Stimulated activated CD8-positive, alpha-beta memory T cell treated with anti-CD3 and anti-CD28 coated beads, Interleukin-12 subunit alpha, Interleukin-12 subunit beta, amount 100 ng/mL, for 1 hour (primary cell): ENCODE results near the gene CDC42BPA.

Experiments
- DNase-seq: peaks from one replicate; pipeline ENCODE4 v3.0.0-alpha.2; 2020; ENCODE audit warnings: low read depth

CDC42BPA gene

DNA sequence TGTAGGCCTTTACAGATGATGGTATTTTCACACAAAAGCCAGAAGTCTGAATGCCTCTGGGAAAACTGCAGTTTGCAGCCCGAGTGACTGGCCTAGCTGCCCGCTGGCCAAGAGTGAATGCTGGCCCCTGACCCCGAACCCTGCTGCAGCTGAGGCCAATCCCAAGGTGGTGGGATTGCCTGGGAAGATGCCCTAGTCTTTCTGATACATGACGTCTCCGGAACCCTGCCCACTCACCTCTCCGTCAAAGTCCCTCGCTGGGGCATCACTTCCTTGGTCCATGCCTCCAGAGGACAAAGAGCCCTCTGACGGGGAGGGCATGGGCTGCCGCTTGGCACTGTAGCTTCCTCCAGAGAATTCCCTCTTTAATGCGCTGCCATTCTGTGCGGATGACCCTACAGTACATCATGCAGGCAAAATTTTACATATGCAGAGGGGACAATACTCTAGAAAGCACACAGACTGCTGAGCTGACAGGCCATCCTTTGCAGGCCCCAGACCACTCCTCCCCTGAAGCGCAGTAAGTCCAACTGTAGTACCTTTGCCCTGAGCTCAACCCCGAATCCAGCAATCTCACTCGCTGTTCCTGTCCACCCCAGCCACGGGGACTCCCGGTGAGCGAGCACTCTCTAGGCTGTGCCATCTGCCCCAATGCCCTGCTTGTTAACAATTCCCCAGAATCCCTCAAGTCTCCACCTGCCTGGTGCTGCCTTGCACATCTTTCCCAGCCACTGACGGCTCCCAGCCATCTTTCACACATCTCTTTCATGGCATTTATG lies 323.5 kb downstream of the CDC42BPA start:
- DNase-seq = no peak

DNA sequence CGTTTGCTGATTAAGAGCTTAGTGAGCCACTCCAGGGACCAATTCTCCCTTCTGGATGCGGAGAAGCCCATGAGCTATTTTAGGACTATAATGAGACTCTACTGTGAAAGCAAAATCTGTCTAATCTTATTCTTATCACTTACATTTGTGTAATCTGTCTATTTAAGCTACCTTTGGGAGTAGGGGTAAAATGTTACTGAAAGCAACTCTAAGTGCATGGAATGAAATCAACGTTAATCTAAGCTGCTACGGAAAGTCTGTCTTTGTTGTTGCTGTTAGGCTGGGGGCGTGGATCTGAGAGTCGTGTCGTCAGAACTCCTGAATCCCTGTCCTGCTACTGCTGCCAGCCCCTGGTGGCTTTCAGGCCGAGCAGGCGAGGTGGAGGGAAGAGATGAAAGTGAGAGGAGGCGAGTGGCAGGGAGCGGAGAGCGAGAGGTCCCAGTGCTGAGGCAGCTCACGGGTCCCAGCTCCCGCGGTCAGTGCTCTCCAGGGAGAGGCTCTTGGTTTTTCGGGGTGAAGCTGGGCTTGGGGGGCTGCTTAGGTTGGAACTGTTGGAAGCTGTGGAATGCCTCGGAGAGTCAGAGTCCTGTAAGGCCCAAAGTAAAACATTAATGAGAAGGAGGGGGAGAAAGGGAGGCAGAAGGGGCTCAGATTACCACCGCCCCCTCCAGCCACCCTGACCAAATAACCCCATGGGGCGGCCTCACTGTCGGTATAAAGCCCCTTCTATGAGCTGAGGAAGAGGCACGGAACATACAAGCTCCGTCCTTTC lies 324.3 kb downstream of the CDC42BPA start:
- DNase-seq = no peak

DNA sequence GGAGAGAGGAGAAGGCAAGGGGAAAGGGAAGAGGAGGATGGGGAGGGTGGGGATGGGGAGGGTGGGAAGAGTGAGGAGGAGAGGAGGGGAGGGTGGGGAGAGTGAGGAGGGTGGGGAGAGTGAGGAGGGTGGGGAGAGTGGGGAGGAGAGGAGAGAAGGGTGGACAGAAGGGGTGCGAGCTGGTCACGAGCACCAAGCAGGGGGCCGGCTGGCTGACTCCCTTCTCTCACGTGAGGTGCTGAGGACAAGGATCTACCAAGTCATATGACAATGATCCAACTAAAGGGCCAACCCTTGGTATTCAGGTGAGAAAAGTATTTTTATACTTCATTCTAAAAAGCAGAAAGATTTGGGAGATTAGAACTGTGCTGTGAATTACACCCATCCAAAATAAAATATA lies 326.4 kb downstream of the CDC42BPA start:
- no peak for DNase-seq

DNA sequence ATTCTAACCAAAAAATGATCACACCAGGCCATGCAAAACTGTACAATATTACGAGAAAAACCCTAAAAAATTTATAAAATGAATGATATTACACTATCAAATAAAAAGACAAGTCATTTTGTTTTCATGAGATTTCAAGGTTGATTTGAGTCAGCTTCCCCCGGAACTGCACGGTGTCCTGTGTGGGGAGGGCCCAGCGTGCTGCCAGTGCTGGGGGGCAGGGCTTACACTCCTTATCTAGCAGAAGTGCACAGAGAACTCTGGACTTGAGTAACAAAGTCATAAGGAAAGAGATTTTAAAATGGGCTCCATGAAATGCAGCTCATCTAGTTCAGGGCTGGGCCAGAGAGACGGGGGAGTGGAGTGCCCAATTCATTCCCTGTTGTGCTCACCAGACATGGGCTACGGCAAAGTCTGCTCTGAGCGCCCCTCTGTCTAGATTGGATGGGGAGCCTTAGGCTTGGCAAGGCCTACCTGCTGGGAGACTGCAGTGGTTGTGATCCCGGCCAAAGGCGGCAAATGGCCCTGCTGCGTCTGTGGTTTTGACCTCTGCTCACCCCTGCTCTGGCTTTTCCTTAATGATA lies 328.1 kb downstream of the CDC42BPA start:
- DNase-seq = no peak

DNA sequence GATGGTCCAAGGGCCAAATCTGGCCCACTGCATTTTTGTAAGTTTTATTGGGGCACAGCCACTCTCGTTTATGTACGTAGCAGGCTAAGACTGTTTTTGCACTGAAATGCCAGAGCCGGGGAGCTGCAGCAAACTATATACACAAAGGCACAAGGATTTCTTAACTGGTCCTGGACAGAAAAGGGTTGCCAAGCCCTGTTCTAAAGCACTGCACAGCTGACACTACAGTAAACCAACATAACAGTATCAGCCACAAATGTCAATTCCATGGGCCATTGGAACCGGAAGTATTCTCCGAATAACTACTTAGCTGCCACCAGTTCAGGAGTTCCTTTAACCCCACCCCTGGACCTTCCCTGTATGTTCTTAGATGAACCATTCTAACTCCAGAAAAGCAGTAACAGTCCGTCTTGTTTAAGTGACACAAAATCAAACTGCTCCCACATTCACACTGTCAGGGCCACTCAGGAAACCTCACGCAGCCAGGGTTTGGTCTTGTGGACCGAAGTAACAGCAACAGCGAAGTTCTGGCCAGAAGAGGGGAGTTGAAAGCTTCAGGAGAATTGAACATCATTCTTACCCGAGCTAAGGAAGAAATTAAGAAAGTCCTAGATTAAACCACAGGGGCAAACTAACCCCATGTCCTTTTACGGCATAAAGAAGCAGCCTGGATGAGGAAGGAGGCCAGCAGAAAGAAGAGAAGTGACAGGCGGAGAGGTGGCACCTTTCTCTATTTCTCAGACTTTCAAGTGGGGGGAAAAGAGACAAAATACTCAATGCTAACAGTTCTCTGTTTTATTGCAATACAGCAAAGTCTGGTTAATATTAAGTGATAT lies 329.0 kb downstream of the CDC42BPA start:
- DNase-seq = no peak

DNA sequence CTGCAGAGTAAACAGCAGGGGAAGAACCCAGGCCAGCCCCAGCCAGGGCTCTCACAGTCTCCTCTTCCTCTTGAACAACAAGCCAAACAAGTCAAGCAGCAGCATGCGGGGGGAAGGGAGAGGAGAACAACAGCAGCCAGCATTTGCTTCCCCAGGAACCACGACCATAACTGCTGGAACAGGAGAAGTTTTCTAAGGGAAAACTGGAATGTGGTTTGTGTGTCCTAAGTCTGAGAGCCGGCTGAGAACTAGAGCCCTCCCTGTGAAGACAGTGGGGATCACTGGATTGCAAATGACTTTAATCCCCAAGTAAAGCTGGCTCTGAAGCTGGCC lies 330.0 kb downstream of the CDC42BPA start:
- DNase-seq = no peak

DNA sequence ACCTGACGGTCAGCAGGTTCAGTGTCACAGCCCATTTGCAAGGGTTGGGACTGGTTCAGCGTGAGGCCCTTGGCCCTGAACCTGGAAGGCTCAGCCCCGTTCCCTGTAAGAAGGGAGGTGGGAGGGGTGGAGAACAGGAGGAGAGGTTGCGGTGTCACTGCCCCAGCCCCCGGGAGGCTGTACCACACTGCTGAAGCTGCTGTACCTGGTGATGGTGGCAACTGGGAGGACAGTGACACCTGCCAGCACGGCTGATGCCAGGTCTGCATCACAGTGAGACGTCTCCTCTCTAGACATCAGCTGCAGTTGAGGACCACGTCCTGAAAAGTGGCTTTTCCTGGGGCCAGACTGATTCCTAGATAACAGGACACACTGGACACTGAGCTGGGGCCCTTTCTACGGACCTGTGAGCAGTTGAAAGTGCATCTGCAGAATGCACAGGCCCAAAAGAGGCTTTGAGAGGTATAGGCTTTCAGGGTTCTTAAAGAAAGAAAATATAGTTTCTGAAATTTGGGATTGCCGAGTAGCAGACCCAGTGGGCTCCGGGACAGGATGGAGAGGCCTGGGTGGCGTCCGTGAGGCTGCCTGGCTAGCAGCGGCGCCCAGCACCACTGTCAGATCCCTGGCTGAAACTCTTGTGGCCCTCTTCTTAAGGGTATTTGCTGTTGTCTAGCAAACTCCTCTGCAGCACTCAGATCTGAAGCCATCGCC lies 330.5 kb downstream of the CDC42BPA start:
- no peak for DNase-seq

DNA sequence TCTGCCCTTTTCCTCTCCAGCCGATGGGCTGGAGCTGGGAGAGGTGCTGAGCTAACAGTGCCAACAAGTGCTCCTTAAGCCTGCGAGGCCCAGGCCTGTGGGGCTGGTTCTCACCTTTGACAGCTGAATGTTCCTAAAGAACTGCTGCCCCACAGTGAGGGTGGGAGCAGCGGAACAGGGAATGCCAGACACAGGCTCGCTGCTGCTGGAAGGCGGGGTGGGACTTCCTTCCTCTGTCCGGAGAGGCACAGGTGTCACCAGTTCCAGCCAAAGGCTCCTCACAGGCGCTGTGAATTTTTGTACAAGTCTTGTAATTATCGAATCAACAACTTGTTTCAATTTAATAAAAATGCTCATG lies 331.1 kb downstream of the CDC42BPA start:
- DNase-seq = no peak

DNA sequence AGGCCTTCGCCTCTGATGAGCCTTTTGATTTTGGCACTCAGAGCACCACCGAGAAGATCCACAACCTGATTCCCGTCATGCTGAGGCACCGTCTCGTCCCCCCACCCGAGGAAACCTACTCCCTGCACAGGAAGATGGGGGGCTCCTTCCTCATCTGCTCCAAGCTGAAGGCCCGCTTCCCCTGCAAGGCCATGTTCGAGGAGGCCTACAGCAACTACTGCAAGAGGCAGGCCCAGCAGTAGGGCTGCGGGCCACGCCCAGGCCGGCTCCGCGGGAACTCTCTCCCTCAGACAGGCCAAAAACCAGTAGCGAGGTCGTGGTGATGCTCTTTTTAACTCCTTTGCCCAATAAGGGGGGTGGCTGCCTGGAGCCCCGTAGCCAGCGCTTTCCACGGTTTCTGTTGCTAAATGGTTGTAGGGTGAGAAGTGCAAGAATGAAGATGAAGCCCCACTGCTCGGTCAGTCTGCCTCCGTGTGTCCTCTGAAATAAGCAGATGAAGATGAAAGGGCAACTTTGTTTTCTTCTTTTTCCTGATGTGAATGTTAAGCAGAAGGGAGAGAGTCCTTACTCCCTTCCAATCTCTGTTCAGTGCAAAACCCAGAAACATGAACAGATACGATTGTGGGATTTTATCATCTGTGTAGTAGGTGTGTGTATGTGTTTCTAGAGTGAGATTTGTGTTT lies 331.7 kb downstream of the CDC42BPA start:
- no peak for DNase-seq

DNA sequence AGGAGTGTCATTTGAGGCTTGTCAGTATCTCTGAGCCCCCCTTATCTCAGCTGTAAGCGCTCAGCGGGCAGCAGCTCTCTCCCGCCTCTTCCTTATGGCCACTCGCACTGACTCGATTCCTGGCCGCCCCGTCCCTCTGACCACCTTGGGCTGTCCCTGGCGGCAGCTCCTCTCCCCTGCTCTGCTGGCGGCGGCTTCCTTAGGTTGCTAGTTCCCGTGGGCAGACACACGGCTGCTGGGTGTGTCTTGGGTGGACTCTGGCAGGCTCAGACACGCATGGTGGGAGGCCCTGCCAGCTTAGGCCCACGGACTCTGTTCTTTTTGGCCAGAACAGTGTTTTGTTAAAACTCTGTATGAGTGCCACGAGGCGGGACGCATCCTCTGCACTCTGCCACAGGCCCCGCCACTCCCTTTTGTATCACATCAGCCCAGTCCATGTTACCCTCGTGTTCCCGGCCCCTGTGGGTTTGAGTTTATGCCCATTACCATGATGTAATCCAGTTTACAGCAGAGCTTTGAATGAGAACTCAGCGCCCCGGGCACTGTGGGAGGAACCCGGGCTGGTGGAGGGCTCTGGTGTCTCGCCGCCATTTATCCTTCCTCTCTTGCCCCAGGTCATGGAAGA lies 332.3 kb downstream of the CDC42BPA start:
- DNase-seq = no peak

DNA sequence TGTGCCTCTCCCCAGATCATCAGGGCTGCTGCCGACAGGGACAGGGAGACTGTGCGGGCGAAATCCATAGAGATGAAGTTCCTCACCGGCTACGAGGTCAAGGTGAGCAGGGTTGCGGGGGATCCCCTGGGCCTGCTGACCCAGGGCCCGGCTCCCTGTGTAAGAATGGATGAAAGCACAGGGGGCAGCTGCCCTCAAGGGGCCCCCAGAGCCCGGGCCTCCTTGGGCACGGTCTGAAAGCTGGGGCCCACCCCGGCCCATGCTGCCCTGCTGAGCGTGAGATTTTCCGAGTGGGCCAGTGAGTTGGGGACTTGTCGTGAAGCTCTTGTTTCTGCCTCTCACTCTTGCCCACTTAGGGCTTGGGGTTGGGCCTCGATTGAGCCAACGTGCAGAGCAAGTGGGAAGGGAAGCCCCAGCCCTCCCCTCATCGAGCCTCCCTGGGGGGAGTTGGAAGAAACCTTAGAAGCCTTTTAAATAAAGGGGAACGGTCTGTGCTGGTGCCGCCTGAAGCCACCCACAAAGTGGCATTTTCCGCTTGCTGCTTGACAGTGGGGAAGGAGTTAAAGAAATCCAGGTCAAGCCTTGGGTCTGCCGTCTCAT lies 333.0 kb downstream of the CDC42BPA start:
- DNase-seq = no peak

DNA sequence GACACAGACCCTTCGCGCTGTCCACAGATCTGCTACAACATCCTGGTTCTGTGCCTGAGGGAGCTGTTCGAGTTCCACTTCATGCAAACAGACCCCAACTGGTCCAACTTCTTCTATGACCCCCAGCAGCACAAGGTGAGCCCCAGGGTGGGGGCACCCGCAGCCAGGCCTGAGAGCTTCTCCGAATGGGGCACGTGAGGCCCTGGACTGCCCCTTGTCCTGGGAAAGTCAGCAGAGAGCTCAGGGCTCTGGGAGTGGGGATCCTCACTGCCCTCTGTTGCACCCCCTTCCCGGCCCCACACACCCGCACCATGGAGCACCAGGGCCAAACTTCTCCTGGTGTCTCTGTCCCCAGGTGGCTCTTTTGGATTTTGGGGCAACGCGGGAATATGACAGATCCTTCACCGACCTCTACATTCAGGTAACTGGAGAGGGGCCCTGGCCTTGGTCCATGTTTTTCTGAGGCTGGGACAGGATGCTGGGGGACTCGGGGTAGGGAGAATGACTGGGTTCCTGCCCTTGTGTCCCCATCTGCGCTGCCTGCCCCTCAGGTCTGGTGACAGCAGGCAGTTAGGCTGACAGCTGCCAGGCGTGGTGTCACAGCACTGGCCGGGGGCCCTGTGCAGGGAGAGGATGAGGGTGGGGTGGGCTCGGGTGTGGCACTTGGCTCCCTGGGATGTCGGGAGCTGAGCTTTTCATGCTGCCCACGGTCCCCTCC lies 333.6 kb downstream of the CDC42BPA start:
- DNase-seq = no peak

DNA sequence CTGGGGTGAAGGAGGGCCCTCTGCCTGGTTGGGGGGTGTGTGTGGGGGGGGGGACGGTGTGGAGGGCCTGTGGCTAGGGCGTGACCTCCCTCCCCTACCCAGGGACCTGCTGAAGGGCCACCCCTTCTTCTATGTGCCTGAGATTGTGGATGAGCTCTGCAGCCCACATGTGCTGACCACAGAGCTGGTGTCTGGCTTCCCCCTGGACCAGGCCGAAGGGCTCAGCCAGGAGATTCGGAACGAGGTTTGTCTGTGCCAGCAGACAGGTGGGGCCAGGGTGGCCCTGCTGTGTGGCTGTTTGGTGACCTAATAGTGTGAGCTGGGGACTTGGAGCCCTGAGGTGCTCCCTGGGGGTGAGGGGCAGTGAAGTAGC lies 334.3 kb downstream of the CDC42BPA start:
- DNase-seq = no peak

DNA sequence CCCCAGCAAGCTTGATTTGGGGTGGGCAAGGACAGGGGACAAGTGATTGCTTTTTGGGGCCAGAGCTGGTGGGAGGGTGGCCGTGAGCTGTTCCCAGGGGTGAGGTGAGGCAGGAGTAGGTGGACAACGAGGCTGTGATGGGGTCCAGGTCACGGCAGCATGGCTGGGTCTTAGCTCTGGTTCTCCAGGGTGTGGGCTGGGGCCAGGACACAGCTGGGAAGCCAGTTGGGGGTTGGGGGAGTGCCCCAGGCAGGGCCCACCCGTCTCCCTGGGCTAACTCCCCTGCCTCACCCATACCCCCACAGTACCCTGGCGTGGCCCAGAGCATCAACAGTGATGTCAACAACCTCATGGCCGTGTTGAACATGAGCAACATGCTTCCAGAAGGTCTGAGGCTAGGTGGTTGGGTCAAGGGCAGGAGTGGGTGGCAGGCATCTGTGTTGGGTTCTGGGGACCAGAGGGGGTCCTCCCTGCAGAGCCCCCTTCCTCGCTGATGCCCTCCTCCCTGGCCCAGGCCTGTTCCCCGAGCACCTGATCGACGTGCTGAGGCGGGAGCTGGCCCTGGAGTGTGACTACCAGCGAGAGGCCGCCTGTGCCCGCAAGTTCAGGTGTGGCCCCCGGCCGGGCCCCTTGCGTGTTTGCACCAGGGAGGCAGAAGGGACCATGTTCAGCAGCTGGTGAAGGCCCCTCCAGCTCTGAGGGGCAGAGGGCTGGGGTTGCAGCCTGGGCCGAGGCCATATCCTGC lies 334.9 kb downstream of the CDC42BPA start:
- DNase-seq = no peak

DNA sequence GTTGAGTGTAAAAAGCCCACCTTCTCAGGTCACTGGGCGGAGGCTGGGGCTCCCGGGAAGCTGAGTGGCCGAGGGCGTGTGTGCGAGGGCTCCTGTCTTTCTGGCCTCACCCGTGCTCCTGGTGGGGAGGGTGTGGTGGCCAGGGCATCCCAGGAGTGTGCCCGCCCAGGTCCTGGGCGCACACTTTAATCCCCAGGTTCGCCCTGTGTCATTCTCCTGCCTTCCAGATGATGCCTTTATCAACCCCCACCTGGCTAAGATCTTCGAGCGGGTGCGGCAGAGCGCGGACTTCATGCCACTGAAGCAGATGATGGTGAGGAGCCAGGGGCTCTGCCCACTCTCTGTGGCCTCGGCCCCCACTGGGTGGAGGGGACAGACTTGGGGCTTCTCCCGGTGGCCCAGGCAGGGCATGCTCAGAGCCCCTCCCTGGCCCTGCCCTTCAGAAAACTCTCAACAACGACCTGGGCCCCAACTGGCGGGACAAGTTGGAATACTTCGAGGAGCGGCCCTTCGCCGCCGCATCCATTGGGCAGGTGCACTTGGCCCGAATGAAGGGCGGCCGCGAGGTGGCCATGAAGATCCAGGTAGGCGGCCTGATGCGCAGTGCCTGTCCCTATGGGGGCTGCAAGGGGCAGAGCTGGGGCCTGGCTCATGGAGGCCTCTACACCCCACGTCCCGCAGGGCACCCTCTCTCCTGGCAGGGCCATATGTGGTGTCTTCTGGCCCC lies 335.7 kb downstream of the CDC42BPA start:
- DNase-seq = no peak

DNA sequence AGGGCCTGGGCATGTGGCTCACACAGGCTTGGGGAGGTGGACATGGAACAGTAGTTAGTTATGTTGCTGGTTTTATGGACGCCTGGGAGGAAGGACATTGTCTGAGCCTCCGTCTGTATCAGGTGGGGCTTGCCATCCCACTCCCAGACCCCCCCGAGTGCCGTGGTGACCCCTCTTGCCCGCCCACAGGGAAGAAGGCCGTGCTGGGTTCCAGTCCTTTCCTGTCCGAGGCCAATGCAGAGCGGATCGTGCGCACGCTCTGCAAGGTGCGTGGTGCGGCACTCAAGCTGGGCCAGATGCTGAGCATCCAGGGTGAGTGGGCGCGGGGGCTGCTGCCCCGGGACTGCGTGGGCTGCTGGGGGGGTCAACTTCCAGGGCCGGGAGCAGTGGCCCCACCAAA lies 336.5 kb downstream of the CDC42BPA start:
- DNase-seq = no peak

DNA sequence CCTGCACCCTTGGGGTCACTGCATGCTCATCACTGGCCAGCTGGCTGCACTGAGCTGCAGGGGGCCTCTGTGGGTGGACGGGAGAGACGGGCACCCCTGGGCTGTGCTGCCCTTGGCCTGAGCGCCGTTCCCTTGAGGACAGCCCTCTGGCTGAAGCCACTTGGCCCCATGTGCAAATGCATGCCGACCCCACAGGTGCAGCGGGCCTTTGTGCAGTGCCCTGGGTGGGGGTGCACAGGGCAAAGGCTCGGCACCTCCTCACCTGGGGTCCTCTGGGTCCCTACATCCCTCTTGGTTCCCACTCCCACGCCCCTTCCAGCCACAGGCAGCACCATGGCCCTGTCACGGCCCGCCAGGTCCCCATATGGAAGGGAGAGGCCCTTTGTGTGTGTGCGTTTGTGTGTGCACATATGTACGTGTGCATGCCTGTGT lies 336.9 kb downstream of the CDC42BPA start:
- no peak for DNase-seq
